ENCODE data around the gene CD36.

DNA sequence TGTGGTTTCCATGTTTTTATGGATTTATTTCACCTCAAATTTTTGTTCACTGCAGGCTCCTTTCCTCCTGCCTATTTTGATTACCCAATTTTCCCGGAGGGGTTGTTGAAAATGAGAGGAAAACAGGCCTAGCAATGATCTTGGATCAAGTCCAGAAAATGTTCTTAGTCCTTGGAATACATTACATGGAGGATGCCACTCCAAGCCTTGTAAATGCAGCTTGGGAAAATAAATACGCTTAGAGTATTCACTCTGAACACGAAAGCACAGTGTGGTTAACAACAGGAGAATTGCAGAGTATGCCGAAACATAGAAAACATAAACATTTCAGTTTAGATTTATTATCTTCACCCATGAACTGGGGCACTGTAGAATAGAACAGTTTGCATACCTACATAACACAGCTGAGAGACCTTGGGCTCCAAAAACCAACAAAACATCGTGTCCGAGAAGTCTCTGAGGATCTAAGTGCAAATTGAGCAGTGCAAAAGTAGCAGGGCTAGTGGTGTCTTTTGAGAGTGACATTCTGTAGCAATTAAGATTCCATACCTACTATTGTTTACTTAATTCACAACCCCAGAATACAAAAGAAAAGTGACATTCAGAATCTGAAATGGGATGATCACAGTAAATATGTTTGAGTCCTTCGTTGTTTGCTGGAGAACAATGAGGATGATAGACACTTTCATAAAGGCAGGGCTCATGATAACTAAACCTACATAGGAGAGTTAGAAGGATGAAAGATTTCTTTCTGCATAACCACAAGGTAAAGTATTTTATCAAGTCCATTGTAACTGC is 7.6 kb upstream of the CD36 start:
- TF ChIP-seq, protein P1, sequence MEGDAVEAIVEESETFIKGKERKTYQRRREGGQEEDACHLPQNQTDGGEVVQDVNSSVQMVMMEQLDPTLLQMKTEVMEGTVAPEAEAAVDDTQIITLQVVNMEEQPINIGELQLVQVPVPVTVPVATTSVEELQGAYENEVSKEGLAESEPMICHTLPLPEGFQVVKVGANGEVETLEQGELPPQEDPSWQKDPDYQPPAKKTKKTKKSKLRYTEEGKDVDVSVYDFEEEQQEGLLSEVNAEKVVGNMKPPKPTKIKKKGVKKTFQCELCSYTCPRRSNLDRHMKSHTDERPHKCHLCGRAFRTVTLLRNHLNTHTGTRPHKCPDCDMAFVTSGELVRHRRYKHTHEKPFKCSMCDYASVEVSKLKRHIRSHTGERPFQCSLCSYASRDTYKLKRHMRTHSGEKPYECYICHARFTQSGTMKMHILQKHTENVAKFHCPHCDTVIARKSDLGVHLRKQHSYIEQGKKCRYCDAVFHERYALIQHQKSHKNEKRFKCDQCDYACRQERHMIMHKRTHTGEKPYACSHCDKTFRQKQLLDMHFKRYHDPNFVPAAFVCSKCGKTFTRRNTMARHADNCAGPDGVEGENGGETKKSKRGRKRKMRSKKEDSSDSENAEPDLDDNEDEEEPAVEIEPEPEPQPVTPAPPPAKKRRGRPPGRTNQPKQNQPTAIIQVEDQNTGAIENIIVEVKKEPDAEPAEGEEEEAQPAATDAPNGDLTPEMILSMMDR (IDR thresholded peaks at IDR 0.05), result no peak
- no peak for TF ChIP-seq POLR2AphosphoS5 (IDR thresholded peaks at IDR 0.05; ENCODE audit: low read depth, low read length)
- TF ChIP-seq SIN3A (IDR thresholded peaks at IDR 0.05; ENCODE audit: borderline replicate concordance, insufficient read depth, low read depth, low read length), result no peak
- TF ChIP-seq, protein P2, sequence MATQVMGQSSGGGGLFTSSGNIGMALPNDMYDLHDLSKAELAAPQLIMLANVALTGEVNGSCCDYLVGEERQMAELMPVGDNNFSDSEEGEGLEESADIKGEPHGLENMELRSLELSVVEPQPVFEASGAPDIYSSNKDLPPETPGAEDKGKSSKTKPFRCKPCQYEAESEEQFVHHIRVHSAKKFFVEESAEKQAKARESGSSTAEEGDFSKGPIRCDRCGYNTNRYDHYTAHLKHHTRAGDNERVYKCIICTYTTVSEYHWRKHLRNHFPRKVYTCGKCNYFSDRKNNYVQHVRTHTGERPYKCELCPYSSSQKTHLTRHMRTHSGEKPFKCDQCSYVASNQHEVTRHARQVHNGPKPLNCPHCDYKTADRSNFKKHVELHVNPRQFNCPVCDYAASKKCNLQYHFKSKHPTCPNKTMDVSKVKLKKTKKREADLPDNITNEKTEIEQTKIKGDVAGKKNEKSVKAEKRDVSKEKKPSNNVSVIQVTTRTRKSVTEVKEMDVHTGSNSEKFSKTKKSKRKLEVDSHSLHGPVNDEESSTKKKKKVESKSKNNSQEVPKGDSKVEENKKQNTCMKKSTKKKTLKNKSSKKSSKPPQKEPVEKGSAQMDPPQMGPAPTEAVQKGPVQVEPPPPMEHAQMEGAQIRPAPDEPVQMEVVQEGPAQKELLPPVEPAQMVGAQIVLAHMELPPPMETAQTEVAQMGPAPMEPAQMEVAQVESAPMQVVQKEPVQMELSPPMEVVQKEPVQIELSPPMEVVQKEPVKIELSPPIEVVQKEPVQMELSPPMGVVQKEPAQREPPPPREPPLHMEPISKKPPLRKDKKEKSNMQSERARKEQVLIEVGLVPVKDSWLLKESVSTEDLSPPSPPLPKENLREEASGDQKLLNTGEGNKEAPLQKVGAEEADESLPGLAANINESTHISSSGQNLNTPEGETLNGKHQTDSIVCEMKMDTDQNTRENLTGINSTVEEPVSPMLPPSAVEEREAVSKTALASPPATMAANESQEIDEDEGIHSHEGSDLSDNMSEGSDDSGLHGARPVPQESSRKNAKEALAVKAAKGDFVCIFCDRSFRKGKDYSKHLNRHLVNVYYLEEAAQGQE (IDR thresholded peaks at IDR 0.05; ENCODE audit: insufficient read depth in 1 of 2, low read depth in 2 of 2, low read length in 1 of 2), result no peak
- no peak for TF ChIP-seq TCF7L2 (IDR thresholded peaks at IDR 0.05; ENCODE audit: low read depth, low read length)

All from Panc1 (cell line).